ENCODE results near the gene COL4A4.

Gene COL4A4

DNA sequence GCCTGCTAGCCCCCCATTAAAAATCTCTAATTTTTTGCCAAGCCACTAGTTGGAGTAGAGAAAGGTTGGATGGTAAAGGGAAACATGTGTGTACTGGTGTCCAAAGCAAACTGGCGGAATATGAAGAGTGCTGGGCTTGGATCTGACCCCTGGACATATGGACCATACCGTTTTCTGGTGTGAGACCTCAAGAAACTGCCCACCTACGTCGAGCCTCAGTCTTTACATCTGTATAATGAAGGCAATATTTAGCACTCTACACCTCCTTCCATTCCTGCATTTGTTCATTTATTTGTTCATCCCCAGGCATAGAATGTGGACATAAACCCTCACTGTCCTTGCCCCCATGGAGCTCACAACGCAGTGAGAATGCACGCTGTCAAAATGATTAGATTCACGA is 185.7 kb downstream of the COL4A4 start:
- no peak for DNase-seq

- no peak for DNase-seq
Measured at GRCh38 chr2:226977775-226978190, 186.2 kb downstream of the COL4A4 start.

DNA sequence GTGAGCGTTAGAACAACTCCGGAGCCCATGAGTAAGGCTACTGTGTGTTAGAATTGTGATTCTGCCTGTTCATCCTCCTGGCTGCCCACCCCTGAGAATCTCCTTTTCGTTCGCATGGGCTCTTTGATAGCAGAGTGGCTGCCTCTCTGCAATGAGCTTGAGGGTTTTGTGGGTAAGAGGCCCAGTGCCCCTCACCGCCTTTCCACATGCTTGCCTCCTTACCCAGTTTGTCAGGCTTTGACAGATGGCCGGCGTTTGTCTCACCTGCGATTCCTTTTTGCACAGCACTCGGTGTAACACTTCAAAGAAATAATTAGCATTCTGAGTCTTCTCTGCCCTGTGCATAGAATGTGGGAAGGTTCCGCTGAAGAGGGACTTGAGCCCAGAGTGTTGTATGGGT is 190.2 kb downstream of the COL4A4 start:
- no peak for DNase-seq

DNA sequence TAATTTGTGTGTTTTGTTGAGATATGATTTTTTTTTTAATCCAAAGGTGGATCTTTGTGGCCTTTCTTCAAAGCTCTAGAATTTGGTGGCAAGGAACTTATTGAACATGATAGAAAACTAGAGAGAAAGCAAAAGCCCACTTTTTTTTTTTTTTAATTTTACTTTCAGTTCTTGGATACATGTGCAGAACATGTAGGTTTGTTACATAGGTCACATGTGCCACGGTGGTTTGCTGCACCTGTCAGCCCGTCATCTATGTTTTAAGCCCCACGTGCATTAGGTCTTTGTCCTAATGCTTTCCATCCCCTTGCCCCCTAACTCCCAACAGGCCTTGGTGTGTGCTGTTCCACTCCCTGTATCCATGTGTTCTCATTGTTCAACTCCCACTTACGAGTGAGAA is 192.2 kb downstream of the COL4A4 start:
- DNase-seq = no peak

DNA sequence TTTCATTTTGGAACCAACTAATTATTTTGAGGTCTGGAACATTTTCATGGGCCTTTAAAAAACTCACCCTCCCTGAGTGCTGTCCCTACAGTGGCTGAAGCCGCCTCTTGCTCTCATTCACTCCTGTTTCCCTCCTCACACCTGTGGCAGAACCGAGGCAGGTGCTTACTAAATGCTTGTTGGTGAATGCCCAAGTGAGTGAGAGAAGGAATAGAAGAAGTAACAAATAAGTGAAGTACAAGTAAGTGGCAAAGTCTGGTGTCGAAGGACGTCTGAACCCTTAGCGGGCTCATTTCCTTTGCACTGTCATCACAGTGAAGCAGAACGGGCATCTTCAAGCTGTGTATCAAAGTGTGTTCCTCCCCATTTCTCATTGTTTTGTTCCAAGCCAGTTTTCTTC is 192.9 kb downstream of the COL4A4 start:
- DNase-seq = no peak

DNA sequence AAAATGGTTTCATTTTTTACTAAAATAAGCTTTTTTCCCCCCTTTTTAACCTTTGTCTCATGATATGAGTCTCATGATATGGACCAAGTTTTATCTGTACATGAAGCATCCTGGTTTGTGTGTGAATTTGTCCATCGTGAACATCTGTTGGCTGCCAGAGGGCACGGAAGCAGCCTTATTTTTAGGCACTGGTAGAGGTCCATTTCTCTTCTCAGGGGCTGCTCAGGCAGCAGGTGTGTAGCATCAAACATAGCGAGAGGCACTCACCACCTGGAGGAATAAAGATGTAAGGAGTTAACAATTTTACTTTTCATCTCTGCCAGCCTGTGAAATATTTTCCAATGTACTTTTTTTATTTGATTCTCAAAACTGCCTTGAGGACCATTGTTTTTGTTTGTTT is 193.6 kb downstream of the COL4A4 start:
- no peak for DNase-seq

DNA sequence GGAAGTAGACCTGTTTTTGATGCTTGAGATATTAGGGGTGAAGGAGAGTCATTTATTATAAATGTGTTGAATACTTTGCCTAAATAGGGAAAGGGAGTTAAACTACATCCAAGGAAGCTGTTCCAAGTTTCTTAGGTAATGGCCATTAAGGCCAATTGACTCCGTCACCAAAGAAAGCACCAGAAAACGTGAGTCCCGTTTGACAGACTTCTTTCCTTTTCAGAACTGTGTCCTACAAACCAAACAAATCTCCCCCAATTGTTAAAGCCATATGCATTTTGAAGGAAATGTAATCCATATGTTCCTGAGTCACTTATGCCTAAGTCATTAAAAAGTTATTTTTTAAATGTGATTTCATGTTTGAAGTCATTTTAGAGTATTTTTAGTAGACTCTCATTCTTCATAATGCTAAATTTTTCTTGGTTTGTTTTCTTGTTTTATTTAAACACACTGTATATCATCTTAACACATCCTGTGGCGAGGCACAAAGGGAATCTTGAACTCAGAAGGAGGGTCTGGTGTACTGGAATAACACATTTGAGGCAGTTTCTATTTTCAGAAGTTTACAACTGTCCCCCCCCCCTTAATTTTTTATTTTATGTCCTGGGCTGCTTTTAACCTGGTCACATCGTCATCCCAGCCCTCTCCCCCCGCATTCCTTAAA is 194.5 kb downstream of the COL4A4 start:
- no peak for DNase-seq

DNA sequence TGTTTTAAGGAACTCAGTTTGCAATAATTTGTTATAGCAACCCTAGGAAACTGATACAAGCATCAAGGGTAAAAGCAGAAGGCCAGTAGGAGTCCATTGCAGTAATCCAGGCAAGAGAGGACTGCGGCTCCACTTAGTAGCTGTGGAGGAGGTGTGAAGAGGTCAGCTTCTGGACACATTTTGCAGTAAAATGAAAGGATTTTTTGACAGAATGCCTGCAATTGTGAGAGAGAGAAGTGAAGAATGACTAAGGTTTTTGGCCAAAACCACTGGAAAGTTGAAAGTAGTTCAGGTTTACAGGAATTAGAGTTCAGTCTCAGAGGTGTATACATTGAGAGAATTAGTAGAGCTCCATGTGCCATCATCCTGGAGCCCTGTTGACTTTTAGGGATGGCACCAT is 198.6 kb downstream of the COL4A4 start:
- DNase-seq = no peak

GRCh38 chr2:226963528-226963927 is 200.5 kb downstream of the COL4A4 start:
- no peak for DNase-seq

GRCh38 chr2:226962176-226962773 is 201.7 kb downstream of the COL4A4 start:
- no peak for DNase-seq

DNA sequence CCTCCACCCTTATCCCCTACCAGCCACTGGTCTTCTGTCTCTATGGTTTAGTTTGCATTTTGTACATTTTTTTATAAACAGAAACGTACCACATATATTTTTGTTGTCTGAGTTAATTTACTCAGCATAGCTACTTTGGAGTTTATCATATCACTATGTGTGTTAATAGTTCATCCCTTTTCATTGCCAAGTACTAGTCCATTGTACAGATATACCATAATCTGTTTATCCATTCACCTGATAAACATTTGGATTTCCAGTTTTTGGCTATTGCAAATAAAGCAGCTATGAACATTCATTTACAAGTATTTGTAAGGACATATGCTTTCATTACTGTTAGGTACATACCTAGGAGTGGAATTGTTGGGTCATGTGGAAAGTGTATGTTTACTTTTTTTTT is 204.6 kb downstream of the COL4A4 start:
- no peak for DNase-seq

GRCh38 chr2:226956659-226957058 is 207.3 kb downstream of the COL4A4 start:
- DNase-seq = no peak

DNA sequence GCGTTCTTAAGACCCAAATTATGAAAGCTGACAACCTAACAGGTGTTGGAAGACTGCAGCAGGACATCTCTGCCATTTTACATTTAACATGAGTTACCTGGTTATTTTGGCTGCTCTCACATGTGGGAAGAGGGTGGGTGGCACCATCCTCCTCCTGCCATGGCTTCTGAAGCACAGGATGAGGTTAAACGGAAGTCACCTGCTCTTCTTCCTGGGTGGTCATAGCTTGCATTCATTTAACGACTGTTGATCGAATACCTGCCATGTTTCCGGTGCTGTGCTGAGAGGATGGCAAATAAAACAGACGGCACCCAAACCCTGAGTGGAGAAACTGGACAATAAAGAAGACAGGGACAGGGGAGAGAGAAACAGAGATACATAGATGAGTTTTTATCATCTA is 210.2 kb downstream of the COL4A4 start:
- DNase-seq = no peak

GRCh38 chr2:226953206-226953605 is 210.8 kb downstream of the COL4A4 start:
- no peak for DNase-seq

All from NCI-H510A treated with DMSO at 0.1 percent for 48 hours (cell line).